NT2/D1 (cell line): ENCODE measurements around the gene DOK6.

Experiments used
- YY1 ChIP-seq: IDR thresholded peaks from 2 replicates; pipeline ENCODE4 v1.6.1; 2011; ENCODE audit not compliant: insufficient read length, insufficient read depth
- ZNF274 ChIP-seq: IDR thresholded peaks from 2 replicates; pipeline ENCODE4 v1.6.1; 2011; ENCODE audit warnings: mild to moderate bottlenecking, low read depth, low read length

DNA sequence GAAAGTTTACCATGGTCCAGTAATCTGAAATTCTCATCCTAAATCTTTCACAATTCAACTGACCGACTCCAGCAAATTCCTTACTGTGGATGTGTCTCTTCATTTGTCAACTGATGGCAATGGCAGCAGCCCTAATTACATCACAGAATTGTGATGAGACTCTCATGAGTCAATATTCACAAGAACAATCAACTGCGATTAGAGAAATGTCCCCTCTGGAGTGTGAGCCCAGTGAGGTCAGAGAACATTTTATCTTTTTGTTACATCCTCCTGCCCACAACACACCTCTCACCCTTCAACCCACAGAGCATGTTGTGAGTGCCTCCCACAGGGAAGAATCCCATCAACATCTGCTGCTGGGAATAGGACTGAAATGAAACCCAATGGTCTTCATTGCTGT is 473.4 kb downstream of the DOK6 start:
- no peak for TF ChIP-seq ZNF274
- TF ChIP-seq YY1 = no peak
